Endothelial cell of umbilical vein (primary cell): ENCODE measurements around the gene PPM1D. TPM values are rescaled to one million over a fixed set of nuclear protein-coding genes. Genes with fewer than 3 reads are reported as not detected.

ENCODE experiments used
- BruUV-seq: library from RNA; stranded (reverse); fragments of 400-500 nt; replicated peaks from 2 replicates; lab custom pipeline; 2021; lab: Mats Ljungman, UMichigan
- CTCF ChIA-PET: fragments of 300-600, 350-600 bp; sonication (Branson Sonifier 250); formaldehyde crosslinking; loops from one replicate; lab custom pipeline; 2021; ENCODE audit warnings: antibody characterized with exemption, inconsistent platforms; lab: Charles Lee
- POLR2A ChIA-PET: fragments of 300-600, 350-600 bp; sonication (Branson Sonifier 250); formaldehyde crosslinking; loops from one replicate; lab custom pipeline; 2021; ENCODE audit warnings: antibody characterized with exemption, inconsistent platforms; lab: Charles Lee
- DNase-seq: peaks from one replicate; pipeline ENCODE4 v3.0.0-alpha.2; 2011; ENCODE audit warnings: low read depth, low spot score
- FAIRE-seq: peaks from 2 replicates; lab custom pipeline; 2011; peaks lifted over from hg19 to GRCh38; lab: Jason Lieb, UNC
- H2AFZ ChIP-seq: 2 replicates; pipeline ENCODE4 v1.6.0; 2012; ENCODE audit warnings: low read depth, low read length, control low read depth, inconsistent platforms
- H3K27ac ChIP-seq: 2 replicates; pipeline ENCODE4 v1.5.1; 2011; ENCODE audit warnings: low read depth, mild to moderate bottlenecking, control low read depth, low read length, moderate library complexity; ENCODE audit not compliant: insufficient read depth
- H3K27me3 ChIP-seq, 2 experiments: 2 replicates each; pipeline versions ENCODE4 v1.6.0 to v1.6.1; 2011; ENCODE audit warnings: low read length in 2 of 2, mixed read lengths in 1 of 2; ENCODE audit not compliant: control insufficient read depth in 2 of 2, insufficient read depth in 2 of 2
- H3K36me3 ChIP-seq, 2 experiments: 2 replicates in 1 of 2; 3 replicates in 1 of 2; pipeline ENCODE4 v1.5.1; 2011; ENCODE audit warnings: low read length in 2 of 2, mild to moderate bottlenecking in 1 of 2, moderate library complexity in 1 of 2; ENCODE audit not compliant: control insufficient read depth in 2 of 2, insufficient read depth in 2 of 2; ENCODE audit errors: extremely low read depth in 1 of 2
- H3K4me1 ChIP-seq: 3 replicates; pipeline ENCODE4 v1.5.1; 2011; ENCODE audit warnings: mild to moderate bottlenecking, low read length; ENCODE audit not compliant: control insufficient read depth, insufficient read depth; ENCODE audit errors: extremely low read depth
- H3K4me2 ChIP-seq: 2 replicates; pipeline ENCODE4 v1.6.1; 2011; ENCODE audit warnings: low read length, control low read depth, mixed read lengths; ENCODE audit not compliant: insufficient read depth
- H3K4me3 ChIP-seq, 3 experiments: fragments of 200-600 bp in 1 of 3; sonication (generic), shearing (Covaris generic) in 1 of 3; replicated peaks in 1 of 3; 2 replicates each; pipeline ENCODE4 v1.5.1; 2011 to 2016; ENCODE audit warnings: control low read depth in 3 of 3, low read length in 3 of 3, mild to moderate bottlenecking in 2 of 3, inconsistent platforms in 1 of 3, low read depth in 1 of 3, moderate library complexity in 1 of 3; ENCODE audit not compliant: insufficient read depth in 1 of 3
- H3K79me2 ChIP-seq: 2 replicates; pipeline ENCODE4 v1.6.0; 2012; ENCODE audit warnings: low read length, inconsistent platforms; ENCODE audit not compliant: control insufficient read depth, insufficient read depth
- H3K9ac ChIP-seq: replicated peaks from 2 replicates; pipeline ENCODE3; 2011; ENCODE audit warnings: low read length, control low read depth; ENCODE audit not compliant: insufficient read depth; ENCODE audit errors: extremely low read depth
- H3K9me1 ChIP-seq: replicated peaks from 3 replicates; pipeline ENCODE4 v1.6.0; 2011; ENCODE audit warnings: mild to moderate bottlenecking, low read length; ENCODE audit not compliant: control insufficient read depth, insufficient read depth; ENCODE audit errors: extremely low read depth
- H3K9me3 ChIP-seq: replicated peaks from 2 replicates; pipeline ENCODE4 v1.5.1; 2012; ENCODE audit warnings: low read length, inconsistent platforms; ENCODE audit not compliant: control insufficient read depth, insufficient read depth
- H4K20me1 ChIP-seq: replicated peaks from 2 replicates; pipeline ENCODE3; 2011; ENCODE audit warnings: mild to moderate bottlenecking, low read length; ENCODE audit not compliant: control insufficient read depth, insufficient read depth; ENCODE audit errors: extremely low read depth
- CTCF ChIP-seq, 2 donors: IDR thresholded peaks; 1 replicate in 1 of 2; 2 replicates in 1 of 2; pipeline ENCODE4 v1.5.1; 2011; ENCODE audit warnings: low read length in 2 of 2, mild to moderate bottlenecking in 2 of 2, moderate library complexity in 2 of 2, control low read depth in 1 of 2, inconsistent platforms in 1 of 2, low read depth in 1 of 2; ENCODE audit not compliant: insufficient read depth in 1 of 2; ENCODE audit errors: extremely low read depth in 1 of 2
- EZH2 ChIP-seq: IDR thresholded peaks from 2 replicates; pipeline ENCODE4 v1.6.1; 2012; ENCODE audit warnings: borderline replicate concordance, low read depth, mild to moderate bottlenecking, moderate library complexity, low read length, inconsistent platforms; ENCODE audit not compliant: severe bottlenecking
- FOS ChIP-seq: IDR thresholded peaks from 2 replicates; pipeline ENCODE4 v1.6.1; 2011; ENCODE audit warnings: mild to moderate bottlenecking, low read length, moderate library complexity, borderline replicate concordance; ENCODE audit not compliant: insufficient read depth
- GATA2 ChIP-seq: IDR thresholded peaks from 2 replicates; pipeline ENCODE4 v1.7.0; 2011; ENCODE audit warnings: low read depth, mild to moderate bottlenecking, moderate library complexity, mixed read lengths, low read length; ENCODE audit not compliant: insufficient read length, insufficient read depth
- JUN ChIP-seq: IDR thresholded peaks from 2 replicates; pipeline ENCODE4 v1.6.1; 2011; ENCODE audit warnings: borderline replicate concordance, low read depth; ENCODE audit not compliant: insufficient read length, insufficient read depth
- MYC ChIP-seq: IDR thresholded peaks from one replicate; pipeline ENCODE4 v1.6.1; 2011; ENCODE audit warnings: mild to moderate bottlenecking, low read depth, low read length
- POLR2A ChIP-seq: IDR thresholded peaks from 2 replicates; pipeline ENCODE4 v1.6.1; 2012; ENCODE audit warnings: low read depth, mild to moderate bottlenecking, control low read depth, low read length
- POLR2AphosphoS5 ChIP-seq: IDR thresholded peaks from 2 replicates; pipeline ENCODE4 v1.6.1; 2012; ENCODE audit warnings: low read depth, mild to moderate bottlenecking, control low read depth, low read length, moderate library complexity; ENCODE audit not compliant: insufficient read depth
- dilution Hi-C: fragments of 300-500 bp; cut with MboI; formaldehyde crosslinking; loops from one replicate; pipeline ENCODE4 v1.15.0; 2019; ENCODE audit warnings: low sequenced_read_pairs; ENCODE audit not compliant: extremely low pct_ligation_motif_present
- intact Hi-C: fragments of 100-400 bp; cut with micrococcal nuclease; formaldehyde crosslinking; loops from one replicate; pipeline ENCODE4 v1.10.0; 2022
- polyA plus RNA-seq, 4 experiments: library from polyadenylated mRNA; depleted of rRNA in 3 of 4; stranded (reverse) in 3 of 4; unstranded in 1 of 4; fragments of >200 nt; gene quantifications; 2 replicates each; pipeline versions ENCODE4 v1.2.1 to v1.2.3, GENCODE V29; 2011 to 2012; ENCODE audit warnings: missing spikeins in 1 of 4
- total RNA-seq: library from RNA; stranded (reverse); gene quantifications from 2 replicates; pipeline ENCODE4 v1.2.3, GENCODE V29; 2021
- TF ChIP-seq, protein P1 (sequence below): IDR thresholded peaks from 2 replicates; pipeline ENCODE4 v1.6.1; 2011; ENCODE audit not compliant: insufficient read depth, insufficient read length

PPM1D gene
- total and polyA plus RNA-seq, 2 donors (not counting 3 experiments of a cell fraction or from before 2014, with no cell fraction given), result 7.9 to 19.0 TPM

DNA sequence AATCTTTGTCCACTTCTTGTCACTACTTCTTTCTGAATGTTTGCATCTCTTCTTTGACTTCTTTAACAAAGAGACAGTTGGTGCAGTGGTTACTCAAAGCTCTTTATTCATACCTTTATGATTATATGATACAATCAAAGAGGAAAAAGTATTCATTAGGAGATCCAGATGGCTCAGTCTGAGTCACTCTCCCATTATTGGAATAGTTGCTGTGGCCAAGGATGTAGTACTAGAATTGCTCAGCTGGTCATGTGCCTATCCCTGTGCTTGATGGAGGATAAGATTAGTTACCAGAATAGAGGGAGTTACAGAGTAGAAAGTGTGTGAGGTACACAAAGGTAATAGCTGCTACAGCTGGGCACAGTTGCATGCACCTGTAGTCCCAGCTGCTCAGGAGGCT, 96.0 kb downstream of the PPM1D start:
- intact Hi-C loops (no loop called here), dilution Hi-C loops (no loop called here)
- Histone ChIP-seq H3K9me3 (no peaks in the 10 kb centered on the region), H3K4me3 (no peak overlapping the region), H3K9ac (no peak overlapping the region), H3K4me1 (no peaks in the 10 kb centered on the region), H3K79me2 (no peaks in the 10 kb centered on the region), H4K20me1 (no peaks in the 10 kb centered on the region), H3K27ac (no peak overlapping the region), H3K9me1 (no peaks in the 10 kb centered on the region), H2AFZ (no peak overlapping the region), H3K4me2 (no peak overlapping the region), H3K27me3 (no peaks in the 10 kb centered on the region), H3K36me3 (no peaks in the 10 kb centered on the region)
- FAIRE-seq, result no peak
- BruUV-seq, result no TSS peak
- no peak for DNase-seq
- TF ChIP-seq FOS (no peak), CTCF (IDR thresholded peaks at IDR 0.05; ENCODE audit: extremely low read depth in 1 of 2, insufficient read depth in 1 of 2, low read depth in 1 of 2, low read length in 2 of 2) (no peak), EZH2 (no peak), GATA2 (no peak), JUN (no peak), POLR2A (no peak), POLR2AphosphoS5 (no peak), MYC (no peak)
- TF ChIP-seq, protein P1, sequence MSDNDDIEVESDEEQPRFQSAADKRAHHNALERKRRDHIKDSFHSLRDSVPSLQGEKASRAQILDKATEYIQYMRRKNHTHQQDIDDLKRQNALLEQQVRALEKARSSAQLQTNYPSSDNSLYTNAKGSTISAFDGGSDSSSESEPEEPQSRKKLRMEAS, result no peak
- POLR2A ChIA-PET, result no interaction called here
- CTCF ChIA-PET, result no interaction called here
